HepG2 (cell line): ENCODE measurements around the gene PEMT. TPM values are rescaled to one million over a fixed set of nuclear protein-coding genes. Genes with fewer than 3 reads are reported as not detected.

ENCODE experiments used
- EED ChIP-seq: sonication (generic); formaldehyde crosslinking; IDR thresholded peaks from 2 replicates; pipeline ENCODE4 v1.5.0; 2020; ENCODE audit warnings: mild to moderate bottlenecking, missing genetic modification reagents
- HDAC2 ChIP-seq: sonication (generic); formaldehyde crosslinking; IDR thresholded peaks from 2 replicates; pipeline ENCODE4 v1.4.0; 2020; ENCODE audit warnings: missing genetic modification reagents
- PBX2 ChIP-seq: IDR thresholded peaks from 2 replicates; pipeline ENCODE4 v1.6.1; 2016; ENCODE audit warnings: control low read depth
- PRDM10 ChIP-seq: sonication (generic); formaldehyde crosslinking; IDR thresholded peaks from 2 replicates; pipeline ENCODE4 v1.4.0; 2020; ENCODE audit warnings: low read depth, missing genetic modification reagents
- SATB2 ChIP-seq: sonication (generic); formaldehyde crosslinking; IDR thresholded peaks from 2 replicates; pipeline ENCODE4 v1.5.0; 2020; ENCODE audit warnings: missing genetic modification reagents
- SYNCRIP ChIP-seq: fragments of 200-400 bp; formaldehyde crosslinking; IDR thresholded peaks from 2 replicates; pipeline ENCODE4 v1.6.1; 2018; ENCODE audit warnings: mild to moderate bottlenecking, low read depth, low read length; ENCODE audit not compliant: insufficient read depth
- TFE3 ChIP-seq: IDR thresholded peaks from 2 replicates; pipeline ENCODE4 v1.6.1; 2016
- USF2 ChIP-seq, 2 experiments: sonication (generic) in 1 of 2; formaldehyde crosslinking in 1 of 2; IDR thresholded peaks; 2 replicates each; pipeline versions ENCODE4 v1.5.1 to v1.6.1; 2011 to 2020; ENCODE audit warnings: borderline replicate concordance in 1 of 2, low read depth in 1 of 2, low read length in 1 of 2, mild to moderate bottlenecking in 1 of 2, missing genetic modification reagents in 1 of 2, moderate library complexity in 1 of 2
- YEATS4 ChIP-seq: sonication (generic); formaldehyde crosslinking; IDR thresholded peaks from 2 replicates; pipeline ENCODE4 v1.4.0; 2020; ENCODE audit warnings: missing genetic modification reagents, borderline replicate concordance
- ZNF160 ChIP-seq: sonication (generic); formaldehyde crosslinking; IDR thresholded peaks from 2 replicates; pipeline ENCODE4 v1.8.0; 2022; ENCODE audit warnings: mild to moderate bottlenecking, inconsistent platforms, missing genetic modification reagents
- ZNF468 ChIP-seq: sonication (generic); formaldehyde crosslinking; IDR thresholded peaks from 2 replicates; pipeline ENCODE4 v1.8.0; 2022; ENCODE audit warnings: mild to moderate bottlenecking, moderate library complexity, missing genetic modification reagents
- ZNF597 ChIP-seq: sonication (generic); formaldehyde crosslinking; IDR thresholded peaks from 2 replicates; pipeline ENCODE4 v1.5.0; 2020; ENCODE audit warnings: missing genetic modification reagents
- ZNF709 ChIP-seq: sonication (generic); formaldehyde crosslinking; IDR thresholded peaks from 2 replicates; pipeline ENCODE4 v1.5.0; 2020; ENCODE audit warnings: mild to moderate bottlenecking, missing genetic modification reagents
- polyA plus RNA-seq, 8 experiments: library from polyadenylated mRNA; depleted of rRNA in 3 of 8; stranded (reverse) in 7 of 8; unstranded in 1 of 8; fragments of >200 nt; fragmentation: Illumina TruSeq in 4 of 8; extraction: Trizol in 4 of 8; gene quantifications; 2 replicates each; pipeline versions ENCODE4 v1.2.1 to v1.2.3, GENCODE V29; 2011 to 2016; ENCODE audit warnings: low read depth in 4 of 8, missing spikeins in 1 of 8, mixed read lengths in 1 of 8; ENCODE audit not compliant: insufficient read depth in 1 of 8
- total RNA-seq, 5 experiments: library from RNA; depleted of rRNA; stranded (reverse); fragments of >200 nt; fragmentation: Illumina TruSeq; extraction: Trizol; gene quantifications; 2 replicates each; pipeline ENCODE4 v1.2.3, GENCODE V29; 2016; ENCODE audit warnings: low read depth in 1 of 5
- TF ChIP-seq, protein P1 (sequence below): sonication (generic); formaldehyde crosslinking; IDR thresholded peaks from 2 replicates; pipeline ENCODE4 v1.8.1; 2023; ENCODE audit warnings: mild to moderate bottlenecking, missing genetic modification reagents
- TF ChIP-seq, protein P2 (sequence below): sonication (generic); formaldehyde crosslinking; IDR thresholded peaks from 2 replicates; pipeline ENCODE4 v1.8.1; 2023; ENCODE audit warnings: mild to moderate bottlenecking, inconsistent platforms, moderate library complexity, missing genetic modification reagents, borderline replicate concordance

Gene PEMT
- total and polyA plus RNA-seq, 2 of the 13 experiments (the other 11 are each of a cell fraction or from before 2014, with no cell fraction given): 31.7 to 43.6 TPM

DNA sequence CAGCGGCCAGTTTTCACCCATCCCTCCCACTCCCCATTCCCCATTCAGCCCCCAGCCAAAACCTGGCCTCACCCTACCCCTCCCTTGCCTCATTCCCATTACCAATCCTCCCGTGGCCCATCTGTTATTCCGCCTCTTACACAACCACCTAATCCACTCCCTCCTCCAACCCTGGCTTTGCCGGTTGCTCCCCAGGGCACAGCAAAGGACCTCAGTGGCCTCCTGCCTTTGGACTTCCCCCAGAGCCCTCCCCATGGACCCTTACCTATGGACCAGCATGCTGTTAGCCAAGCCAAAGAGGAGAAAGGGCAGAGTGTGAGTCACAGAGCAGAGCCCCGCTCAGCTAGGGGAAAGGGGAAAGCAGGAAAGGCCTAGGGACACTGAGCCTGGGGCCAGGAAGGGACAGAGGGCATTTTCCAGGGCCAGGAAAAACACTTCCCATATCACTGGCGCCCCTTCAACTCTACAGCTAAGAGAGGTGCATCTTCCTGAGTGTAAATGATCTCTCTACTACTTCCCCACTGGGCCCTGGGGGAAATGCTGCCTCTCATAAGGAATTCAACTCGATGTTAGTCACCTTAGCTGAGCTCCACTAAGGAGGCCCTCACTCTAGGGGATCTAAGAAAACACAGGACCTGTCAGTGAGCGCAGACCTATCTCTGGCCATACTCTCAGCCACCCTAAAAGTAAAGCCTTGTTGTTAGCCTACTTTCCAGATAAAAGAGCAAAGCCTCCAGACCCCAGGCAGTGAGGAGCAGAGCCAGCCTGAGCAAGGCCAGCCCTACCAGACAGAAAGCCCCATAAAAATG is 10.6 kb downstream of the PEMT start (continued):
- TF ChIP-seq PRDM10 (CRISPR knock-in tag) (no peak), ZNF468 (CRISPR knock-in tag) (no peak), SATB2 (CRISPR knock-in tag) (no peak), SYNCRIP (no peak), PBX2 (CRISPR knock-in tag) (no peak), HDAC2 (CRISPR knock-in tag) (peak; percentile 69), YEATS4 (CRISPR knock-in tag) (peak; percentile 52; the same call in 1 of the 2 replicates), ZNF597 (CRISPR knock-in tag) (no peak), ZNF160 (CRISPR knock-in tag) (no peak; the same call in 1 of the 2 replicates), ZNF709 (no peak; the same call in none of the 2 replicates), USF2 (IDR thresholded peaks at IDR 0.05; ENCODE audit: low read depth, low read length) (no peak), USF2 (CRISPR knock-in tag; IDR thresholded peaks at IDR 0.05; ENCODE audit: borderline replicate concordance) (no peak; the same call in 1 of the 2 replicates), TFE3 (CRISPR knock-in tag) (no peak), EED (CRISPR knock-in tag) (no peak)
- TF ChIP-seq, protein P1, sequence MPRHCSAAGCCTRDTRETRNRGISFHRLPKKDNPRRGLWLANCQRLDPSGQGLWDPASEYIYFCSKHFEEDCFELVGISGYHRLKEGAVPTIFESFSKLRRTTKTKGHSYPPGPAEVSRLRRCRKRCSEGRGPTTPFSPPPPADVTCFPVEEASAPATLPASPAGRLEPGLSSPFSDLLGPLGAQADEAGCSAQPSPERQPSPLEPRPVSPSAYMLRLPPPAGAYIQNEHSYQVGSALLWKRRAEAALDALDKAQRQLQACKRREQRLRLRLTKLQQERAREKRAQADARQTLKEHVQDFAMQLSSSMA (CRISPR knock-in tag): no peak
- TF ChIP-seq, protein P2, sequence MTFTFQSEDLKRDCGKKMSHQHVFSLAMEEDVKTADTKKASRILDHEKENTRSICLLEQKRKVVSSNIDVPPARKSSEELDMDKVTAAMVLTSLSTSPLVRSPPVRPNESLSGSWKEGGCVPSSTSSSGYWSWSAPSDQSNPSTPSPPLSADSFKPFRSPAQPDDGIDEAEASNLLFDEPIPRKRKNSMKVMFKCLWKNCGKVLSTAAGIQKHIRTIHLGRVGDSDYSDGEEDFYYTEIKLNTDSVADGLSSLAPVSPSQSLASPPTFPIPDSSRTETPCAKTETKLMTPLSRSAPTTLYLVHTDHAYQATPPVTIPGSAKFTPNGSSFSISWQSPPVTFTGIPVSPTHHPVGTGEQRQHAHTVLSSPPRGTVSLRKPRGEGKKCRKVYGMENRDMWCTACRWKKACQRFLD (CRISPR knock-in tag): no peak
